Measurements from ENCODE around the gene FOXO3.
"Not testable (repeated sequence)": the region's sequence is repeated elsewhere in the genome, so short reads cannot be mapped to it uniquely, and the experiment has no call there.

Gene FOXO3

DNA sequence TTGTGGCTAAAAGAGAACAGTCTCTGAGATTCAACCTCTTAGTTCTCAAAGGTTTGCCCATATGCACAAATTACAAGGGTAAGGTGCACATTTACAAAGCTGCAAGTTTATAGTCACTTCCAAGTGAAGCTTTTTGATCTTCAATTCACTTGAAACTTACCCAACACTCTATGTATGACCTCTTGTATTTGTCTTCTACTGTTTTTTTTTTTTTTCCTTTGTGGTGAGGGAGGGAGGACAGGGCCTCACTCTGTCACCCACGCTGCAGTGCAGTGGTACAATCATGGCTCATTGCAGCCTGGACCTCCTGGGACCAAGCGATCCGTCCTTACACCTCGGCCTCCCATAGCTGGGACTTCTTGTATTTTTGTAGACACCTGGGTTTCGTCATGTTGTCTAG, 4.5 kb upstream of the FOXO3 start:
- no peak for DNase-seq

DNA sequence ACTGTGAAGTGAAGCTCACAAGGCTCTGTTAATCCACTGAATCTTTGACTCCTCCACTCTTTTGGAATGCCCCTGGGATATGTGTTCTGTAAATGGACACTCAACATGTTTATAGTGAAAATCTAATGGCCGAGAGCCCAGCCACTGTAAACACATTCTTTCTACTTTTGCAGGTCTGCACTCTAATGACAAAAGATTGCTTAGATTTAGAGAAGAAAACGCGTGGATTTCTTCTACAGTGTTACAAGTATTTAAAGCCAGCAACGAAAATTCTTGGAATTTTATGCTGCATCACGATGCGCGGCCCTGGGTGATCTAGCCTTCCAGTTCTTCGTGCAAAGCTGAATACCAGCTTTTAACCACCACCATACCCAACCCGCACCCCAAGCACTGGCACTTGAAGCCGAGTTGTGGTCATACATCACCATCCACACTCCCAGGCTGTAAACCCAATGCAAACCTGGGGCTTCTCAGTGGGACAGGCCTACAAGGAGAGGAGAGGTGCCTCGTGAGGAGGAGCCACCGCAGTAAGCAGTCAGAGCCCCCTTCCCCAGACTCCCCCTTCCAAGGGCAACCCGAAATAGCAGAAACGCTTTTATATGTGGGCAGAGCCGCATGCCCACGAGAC, 3.7 kb upstream of the FOXO3 start:
- DNase-seq: peak; percentile 66

DNA sequence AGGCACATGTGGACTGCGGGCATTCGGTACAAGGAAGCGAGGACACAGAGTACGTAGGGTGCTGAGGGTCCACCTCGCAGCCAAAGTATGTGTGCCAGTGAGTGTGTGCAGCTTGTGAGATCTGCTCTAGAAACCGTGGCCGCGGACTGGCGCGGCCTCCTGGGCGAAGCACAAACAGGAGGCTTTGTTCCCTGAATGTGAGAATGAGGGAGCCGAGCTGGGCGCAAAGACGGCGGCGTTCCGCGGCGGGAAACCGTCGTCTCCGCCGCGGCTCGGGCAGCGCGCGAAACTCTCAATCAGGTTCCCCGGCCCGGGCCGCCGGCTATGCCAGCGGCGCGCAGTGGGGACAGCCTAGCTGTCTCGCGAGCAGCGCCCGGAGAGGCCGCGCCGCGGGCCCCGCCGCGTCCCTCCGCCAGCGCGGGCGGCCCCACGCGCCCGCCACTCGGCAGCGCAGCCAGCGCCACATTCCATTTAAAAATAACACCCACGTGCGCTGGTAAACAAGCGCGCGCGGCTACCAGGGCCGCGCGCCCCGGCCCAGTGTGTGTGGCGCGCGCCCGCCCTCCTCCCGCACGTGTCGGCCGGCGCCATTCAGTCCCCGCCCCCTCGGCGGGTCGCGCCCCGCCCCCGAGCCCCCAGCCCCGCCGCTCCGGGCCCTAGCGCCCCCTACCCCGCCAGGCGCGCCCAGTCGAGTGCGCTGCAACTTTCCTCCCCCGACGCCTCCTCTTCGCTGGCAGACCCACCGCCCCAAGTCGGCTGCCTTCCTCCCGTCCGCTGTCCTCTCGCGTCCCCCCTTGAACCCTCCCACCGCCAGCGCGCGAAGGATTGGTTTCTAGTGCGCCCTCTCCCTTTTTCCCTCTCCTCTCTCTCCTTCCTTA, 3.0 kb upstream of the FOXO3 start:
- peak; percentile 93 for DNase-seq

DNA sequence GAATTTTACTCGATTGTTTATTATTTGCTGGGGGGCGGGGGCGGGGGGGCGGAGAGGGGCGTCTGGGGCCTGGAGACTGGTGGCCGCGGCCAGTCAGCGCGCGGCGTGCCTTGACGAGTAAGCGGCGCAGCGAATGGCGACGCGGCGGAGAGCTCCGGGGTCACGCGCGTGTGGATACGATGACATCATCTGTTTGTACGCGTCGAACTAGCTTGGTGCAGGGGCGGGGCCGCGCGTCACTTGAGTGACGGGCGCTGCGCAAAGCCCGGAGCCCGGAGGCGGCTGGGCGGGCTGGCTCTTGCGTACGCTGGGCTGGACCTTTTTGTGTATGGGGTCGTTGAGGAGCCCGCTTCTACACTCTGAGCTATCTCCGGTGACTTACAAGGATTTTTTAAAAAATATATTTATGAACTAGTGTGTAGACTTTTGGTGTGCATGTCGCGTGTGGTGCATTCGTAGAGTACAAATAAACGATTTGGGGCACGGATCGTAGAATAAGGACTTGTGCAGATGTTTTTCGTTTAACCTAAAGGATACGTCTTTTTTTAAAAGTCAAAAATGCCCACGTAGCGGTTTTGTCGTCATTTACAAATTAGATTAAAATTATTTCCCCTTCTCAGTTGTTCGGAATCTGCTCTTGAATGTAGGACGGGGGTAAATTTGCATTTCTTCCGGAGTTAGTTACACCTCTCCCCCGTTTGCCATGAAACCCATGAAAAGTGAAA, 2.2 kb upstream of the FOXO3 start:
- peak; percentile 99 for DNase-seq

DNA sequence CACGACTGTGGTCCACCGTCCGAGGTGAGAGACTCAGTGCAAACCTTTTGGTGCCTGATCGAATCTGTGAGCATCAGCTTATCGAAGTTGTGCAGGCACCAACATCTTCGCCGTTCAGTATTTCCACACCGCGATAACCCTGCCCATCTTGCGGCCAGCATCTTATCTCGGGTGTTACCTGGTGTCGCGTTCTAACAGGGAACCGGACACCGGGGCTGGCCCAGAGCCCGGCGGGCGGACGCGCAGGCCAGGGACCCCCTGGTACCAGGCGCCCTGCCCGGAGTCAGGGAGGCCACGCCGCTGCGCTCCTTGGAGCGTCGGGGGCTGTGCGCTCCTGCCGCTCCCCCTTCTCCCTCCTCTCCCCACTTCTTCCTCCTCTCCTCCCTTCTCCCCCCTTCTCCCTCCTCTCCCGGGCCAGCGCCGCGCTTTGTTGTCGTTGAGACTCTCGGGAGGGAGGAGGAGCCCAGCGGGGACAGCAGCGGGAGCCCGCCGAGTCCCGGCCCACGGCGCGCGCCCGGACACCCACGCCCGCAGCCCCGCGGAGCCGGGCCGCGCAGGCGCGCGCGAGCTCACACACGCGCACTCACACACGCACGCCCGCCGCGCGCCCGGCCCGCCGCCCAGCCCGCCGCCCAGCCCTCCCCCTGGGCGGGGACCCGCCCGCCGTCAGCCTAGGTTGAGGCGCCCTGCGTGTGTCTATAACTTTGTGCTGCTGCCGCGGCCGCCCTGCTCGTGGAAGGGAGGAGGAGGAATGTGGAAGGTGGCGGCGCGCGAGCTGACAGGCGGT, 1.4 kb upstream of the FOXO3 start:
- DNase-seq: peak; percentile 95

DNA sequence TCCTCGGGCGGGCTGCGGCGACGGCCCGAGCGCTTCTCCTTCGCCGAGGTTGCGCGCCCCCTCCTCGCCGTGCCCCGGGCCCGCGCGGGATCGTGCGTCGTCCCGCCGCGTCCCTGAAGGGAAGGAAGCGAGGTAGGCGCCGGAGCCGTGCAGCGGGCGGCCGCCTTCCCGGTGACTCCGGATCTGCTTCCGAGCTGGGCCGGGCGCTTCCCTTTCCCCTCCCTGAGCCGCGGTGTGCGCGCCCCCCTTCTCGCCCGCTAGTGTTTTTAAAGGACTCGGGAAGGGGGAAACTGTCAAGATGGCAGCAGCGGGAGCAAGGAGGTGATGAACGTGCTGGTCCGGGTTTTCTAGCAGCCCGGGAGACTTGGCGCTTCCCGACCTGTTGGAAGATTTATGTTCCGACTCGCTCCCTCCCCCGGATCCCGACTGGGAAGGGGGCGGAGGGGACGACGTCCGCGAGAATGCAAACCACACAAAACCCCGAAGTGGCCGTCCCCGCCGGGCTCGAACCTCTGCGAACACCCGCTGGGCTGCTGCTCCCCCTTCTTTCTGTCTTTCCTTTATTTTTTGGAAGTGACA, 744 bp upstream of the FOXO3 start:
- DNase-seq: no peak

DNA sequence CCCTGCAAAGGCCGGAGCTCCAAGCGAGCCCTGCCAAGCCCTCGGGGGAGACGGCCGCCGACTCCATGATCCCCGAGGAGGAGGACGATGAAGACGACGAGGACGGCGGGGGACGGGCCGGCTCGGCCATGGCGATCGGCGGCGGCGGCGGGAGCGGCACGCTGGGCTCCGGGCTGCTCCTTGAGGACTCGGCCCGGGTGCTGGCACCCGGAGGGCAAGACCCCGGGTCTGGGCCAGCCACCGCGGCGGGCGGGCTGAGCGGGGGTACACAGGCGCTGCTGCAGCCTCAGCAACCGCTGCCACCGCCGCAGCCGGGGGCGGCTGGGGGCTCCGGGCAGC, 561 bp downstream of the FOXO3 start:
- not testable (repeated sequence) for DNase-seq

DNA sequence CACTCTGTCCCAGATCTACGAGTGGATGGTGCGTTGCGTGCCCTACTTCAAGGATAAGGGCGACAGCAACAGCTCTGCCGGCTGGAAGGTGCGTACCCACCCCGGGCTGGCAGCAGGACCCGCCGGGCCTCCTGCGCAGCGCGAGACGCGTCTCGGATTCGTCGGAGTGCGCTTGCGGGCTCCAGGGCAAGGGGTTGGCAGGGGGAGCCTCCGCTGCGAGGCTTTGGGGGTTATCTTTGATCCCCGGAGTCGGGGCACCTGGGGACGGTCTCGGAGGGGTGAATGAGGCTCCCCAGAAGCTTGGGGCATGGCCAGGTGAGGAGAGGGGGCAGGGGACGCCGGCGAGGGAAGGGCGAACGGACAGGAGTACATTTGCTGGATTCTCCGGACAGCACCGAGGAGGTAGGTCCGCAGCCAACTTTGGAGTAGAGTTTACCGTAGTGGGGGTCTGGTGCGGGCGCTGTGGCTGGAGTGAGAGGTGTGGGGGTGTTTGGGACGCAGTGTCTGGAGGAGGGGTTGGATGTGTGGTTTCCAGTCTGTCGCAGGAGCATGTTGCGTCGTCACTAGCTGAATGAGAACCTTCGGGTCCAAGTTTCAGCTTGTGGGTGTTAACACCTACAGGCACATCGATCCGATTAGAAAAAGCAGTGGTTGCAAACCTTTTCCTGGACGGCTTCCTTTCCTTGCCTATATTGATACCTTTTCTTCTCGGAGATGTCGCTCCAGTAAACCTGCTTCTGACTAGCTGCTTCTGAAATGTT, 1.2 kb downstream of the FOXO3 start:
- DNase-seq: no peak

DNA sequence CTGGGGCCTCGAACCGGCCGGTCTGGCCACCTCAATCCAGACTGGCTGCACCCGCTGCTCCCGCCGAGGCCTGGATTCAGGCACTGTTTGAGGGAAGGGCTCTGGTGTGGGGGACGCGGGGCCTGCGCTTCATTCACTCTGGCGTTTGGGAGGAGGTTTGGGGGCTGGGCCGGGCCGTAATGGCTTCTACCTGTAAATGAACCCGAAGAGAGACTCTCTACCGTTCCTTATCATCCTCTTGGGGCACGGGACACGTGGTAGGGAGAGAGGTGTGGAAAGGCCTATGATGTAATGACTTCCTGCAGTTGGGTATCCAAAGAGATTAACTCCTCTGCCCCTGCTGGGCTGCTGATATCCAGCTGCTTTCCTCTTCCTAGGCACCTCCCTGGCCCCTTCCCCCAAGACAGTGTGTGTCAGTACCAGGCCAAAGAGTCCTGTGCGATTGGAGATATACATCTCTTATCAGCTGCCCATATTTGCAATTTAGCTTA, 1.8 kb downstream of the FOXO3 start:
- DNase-seq: no peak

DNA sequence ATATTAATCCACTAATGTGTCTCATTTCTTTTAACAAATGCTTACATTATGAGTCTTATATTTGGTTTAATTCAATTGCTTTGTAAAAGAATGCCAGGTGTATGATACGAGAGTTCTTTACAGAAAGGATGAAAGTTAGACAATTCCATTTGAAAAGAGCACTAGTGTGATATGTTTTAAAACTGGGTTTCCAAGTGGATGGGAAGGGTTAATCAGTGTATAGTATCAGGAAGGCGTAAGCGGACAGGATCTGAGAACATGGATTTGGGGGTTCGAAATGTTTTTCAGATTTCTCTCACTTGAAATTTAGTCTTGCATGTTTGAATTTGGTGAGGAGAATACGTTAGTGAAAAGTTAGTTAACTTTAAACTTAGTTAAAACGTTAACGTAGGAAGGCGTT, 2.6 kb downstream of the FOXO3 start:
- DNase-seq: no peak

DNA sequence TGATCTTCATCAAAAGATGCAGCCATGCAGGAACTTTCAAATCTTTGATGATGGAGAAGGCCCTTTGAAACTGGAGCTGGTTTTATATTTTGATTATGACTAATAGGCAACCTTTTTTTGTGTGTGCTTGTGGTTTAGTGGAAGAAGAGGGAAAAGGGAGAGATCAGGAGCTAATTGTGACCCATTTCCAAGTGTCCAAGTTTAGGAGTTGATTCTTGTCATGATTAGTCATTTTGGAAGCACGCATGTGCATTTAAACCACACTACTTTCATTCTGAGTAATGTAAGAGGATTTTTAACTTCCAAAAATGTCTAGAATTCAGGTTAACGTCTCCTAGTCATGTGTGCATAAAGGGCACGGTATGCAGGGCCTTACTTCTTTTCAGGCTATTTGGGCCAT, 3.5 kb downstream of the FOXO3 start:
- no peak for DNase-seq

DNA sequence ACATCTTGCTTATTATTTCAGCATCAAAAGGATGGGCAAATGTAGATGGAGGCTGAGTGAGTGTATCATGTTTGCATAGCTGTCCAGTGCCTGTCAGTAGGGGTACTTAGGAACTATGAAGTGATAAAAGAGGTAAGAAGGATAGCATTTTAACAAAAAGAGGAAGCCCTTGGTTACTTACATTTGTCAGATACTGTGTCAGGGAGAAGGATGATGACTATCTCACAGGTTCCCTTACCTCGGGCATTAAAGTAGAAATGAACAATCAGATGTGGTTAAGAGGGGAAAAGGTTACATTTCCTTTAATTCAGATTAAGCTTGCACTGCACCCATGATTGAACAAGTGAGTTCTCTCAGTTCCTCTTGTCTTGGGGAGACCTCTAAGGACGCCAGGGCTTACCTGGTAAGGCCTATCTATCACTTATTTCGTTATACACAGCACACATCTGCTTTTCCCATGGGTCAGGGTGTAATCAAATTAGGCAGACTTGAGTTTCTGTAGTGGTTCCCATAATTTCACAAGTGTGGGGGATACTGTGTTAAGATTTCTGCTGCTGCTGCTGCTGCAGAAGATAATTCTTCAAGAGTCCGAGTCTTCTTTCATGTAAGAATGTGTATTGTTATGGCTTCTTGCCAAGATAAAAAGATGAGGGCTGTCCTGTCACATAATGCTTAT, 4.5 kb downstream of the FOXO3 start:
- no peak for DNase-seq

DNA sequence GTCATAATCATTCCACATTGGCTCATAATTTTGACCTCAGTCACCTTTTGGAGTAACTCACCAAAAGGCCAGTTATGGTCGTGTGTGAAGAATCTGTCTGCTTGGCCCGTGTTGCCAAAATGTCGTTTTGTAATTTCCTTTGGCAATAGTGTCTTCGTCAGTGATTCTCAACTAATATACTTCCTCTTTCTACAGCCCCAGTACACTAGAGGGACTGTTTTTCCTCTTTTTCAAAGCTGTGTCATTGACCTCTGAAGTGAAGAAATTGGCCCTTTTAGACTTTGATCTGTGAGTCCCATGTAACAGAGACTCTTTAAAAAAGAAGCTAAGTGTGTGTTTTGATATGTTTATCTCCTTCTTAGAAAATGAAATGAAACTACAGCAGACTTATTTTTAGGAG, 5.2 kb downstream of the FOXO3 start:
- DNase-seq: no peak

DNA sequence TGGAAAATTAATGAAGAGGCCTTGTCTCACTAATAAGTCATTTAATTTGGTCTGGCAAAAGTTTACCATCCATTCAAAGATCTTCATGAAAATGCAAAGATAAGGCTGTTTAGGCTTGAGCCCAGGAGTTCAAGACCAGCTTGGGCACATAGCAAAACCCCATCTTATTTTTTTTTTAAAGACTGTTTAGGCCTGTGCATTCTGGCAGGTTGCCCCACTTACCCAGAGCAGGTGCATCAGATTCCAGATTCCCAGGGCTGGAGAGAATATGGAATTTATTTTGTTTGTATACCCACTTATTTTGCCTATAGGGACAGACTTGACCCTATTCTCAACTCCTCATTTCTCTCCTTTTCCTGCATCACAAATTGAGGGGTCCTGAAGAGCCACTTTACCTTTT, 5.7 kb downstream of the FOXO3 start:
- no peak for DNase-seq

DNA sequence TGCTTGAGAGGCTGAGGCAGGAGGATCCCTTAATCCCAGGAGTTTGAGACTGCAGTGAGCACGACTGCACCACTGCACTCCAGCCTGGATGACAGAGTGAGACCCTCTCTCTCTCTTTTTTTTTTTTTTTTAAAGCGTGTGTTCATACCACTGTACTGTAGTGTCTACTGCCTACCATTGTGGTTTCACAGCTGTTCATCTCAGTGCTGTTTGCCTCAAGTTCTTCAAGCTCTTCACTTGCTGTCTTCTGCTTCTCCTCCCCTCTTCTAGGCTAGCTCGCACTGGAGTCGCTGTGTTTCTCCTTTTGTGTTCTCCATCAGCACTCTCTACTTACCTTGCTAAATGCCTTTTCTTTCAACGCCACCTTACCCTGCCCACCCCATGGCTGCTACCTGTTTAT, 7.4 kb downstream of the FOXO3 start:
- no peak for DNase-seq

DNA sequence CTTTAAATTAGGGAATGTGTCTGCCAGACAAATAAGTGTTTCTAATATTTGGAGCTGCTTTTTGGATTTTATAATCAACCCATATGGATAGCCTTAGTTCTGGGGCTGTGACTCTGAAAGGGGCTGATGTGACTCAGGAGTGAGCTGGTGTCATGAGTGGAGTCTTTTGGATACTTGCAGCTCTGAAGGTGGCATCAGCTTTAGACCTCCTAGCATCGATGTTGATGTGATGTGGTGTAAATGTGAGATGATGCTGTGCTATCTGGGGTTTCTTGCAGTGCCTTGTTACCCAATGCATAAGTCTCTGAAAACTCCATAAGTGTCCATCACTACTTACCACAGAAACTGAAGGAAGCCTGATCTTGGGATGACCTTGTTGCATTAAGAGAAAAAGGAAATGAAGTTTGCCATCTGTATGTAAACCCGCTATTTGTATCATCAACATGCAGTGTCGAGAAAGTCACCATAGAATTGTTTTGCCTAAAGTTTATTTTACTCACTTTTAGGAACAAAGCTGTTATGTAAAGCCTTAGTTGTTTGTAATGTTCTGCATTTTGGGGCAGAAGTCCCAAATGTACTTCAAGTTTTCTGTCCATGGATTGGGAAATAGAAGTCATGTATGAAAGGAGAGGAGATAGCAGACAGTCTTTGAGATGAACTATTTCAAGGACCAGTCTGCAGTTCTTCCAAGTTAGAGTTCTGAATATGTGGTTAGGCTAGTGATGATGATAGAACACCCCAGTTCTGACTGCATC, 8.0 kb downstream of the FOXO3 start:
- DNase-seq: no peak

DNA sequence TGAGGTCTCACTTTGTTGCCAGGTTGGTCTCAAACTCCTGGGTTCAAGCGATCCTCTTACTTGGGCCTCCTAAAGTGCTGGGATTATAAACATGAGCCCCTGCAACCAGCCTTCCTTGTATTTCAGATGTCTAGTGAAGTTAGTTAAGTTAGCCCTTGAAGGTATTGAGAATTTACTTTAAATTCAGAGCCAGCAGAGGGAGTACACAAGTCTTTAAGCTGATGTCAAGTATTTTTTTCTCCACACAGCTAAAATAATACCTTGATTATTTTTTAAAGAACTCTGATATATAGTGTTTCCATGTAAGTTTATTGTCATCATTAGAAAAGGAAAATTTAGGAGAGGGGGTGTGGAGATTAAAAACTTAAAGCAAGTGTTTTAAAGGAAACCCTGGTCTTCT, 9.8 kb downstream of the FOXO3 start:
- no peak for DNase-seq

DNA sequence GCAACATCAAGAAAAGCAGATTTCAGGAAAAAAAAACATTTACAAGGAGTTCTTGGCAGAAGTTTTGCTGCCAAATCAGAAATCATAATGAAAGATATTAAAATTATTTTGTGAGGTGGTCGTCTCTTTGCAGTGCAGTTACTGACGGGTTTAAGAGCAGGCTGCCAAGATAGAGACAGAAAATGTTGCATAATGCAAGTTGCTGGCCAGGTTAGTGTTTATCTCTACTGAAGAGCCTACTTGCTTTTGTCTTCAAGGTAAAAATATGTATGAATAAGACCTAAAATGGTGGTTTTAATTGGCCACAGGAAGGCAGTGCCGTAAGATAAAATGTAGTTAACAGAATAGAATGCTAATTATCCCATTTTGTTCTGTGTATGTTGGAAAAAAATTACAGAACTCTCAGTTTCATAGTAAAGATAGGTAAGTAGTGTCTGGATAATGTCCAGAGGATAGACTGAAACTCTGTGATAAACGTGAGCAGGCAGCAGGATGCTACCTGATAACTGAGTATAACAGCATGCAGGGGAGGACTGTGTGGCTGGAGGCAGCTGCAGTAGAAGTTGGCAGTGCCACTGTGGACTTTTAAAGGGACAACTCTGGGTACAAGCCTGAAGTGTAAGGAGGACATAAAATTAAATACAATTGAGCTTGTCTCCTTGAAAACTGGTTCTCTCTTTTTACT, 13.9 kb downstream of the FOXO3 start:
- no peak for DNase-seq

DNA sequence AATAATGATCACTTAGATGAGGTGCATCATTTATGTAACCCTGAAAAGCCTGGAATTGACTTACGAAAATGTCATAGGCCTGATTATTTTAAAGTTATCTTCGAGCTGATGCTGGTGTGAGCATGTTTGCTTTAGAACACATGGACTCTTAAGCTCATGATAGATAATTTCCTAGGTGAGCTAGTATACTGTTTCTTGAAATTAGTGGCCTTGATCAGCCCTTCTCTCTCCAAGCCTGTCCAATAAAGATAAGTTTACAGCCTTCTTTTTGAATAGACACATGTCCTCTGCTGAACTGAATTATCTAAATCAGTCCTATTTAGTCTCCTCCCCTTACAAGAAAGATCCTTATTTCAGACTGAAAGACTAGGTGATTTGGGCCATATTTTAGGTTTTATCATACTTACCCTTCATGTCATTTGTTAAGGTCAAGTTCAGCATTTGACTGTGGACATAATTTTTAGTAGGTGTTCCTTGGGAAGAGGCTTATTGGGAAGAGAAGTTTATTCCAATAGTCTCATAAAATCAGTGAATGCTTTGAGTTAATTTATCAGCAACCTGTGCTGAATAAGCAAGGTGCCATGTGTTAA, 15.3 kb downstream of the FOXO3 start:
- DNase-seq: no peak

DNA sequence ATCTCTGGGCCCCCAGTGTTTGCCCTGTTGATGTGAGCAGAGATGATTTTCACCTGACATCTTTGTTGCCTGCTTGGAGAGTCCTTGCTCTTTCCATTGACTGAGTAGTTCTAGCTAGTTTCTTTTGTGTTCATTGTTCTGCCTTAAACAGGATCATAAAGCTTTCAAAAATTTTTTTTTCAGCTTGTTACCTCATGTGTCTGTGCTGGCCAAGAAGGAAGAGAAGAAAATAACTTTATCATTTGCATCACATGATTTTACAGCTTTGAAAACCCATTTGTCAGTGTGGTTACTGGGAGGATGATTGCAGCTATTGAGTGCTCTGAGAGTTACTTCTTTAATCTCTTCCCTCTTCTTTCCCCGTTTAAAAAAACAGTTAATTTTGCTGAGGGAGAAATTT, 16.0 kb downstream of the FOXO3 start:
- DNase-seq: no peak

All from activated effector memory CD4-positive, alpha-beta T cell treated with anti-CD3 and anti-CD28 coated beads, Interleukin-2, amount 50 U/mL, for 16 hours (primary cell).